ENCODE results near the gene MRPL50.

DNA sequence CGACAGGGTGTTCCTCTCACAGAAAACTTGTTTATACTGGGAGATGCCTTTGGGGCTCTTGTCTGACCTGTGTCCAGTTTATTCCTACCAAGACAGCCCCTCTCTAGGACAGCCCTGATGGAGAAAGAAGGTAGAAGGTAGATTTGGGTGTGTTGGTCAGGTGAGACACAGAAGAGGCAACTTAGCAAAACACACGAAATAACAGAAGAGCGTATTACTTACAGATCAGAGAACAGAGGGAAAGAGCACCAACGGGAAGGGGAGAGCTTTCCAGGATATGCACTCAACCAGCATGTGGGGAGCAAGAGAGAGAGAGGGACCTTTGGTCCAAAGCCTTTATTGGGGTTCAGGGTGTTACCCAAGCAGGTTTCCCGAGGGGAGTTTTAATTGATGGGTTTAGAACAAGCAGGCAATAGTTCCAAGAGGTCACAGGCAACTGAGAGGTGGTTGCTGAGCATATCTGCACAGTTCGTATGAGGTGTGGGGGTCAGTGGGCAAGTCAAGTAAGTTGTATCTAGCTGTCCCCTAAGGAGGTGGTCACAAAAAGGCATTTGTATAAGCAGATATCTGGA lies 45.4 kb downstream of the MRPL50 start:
- TF ChIP-seq, protein P1, sequence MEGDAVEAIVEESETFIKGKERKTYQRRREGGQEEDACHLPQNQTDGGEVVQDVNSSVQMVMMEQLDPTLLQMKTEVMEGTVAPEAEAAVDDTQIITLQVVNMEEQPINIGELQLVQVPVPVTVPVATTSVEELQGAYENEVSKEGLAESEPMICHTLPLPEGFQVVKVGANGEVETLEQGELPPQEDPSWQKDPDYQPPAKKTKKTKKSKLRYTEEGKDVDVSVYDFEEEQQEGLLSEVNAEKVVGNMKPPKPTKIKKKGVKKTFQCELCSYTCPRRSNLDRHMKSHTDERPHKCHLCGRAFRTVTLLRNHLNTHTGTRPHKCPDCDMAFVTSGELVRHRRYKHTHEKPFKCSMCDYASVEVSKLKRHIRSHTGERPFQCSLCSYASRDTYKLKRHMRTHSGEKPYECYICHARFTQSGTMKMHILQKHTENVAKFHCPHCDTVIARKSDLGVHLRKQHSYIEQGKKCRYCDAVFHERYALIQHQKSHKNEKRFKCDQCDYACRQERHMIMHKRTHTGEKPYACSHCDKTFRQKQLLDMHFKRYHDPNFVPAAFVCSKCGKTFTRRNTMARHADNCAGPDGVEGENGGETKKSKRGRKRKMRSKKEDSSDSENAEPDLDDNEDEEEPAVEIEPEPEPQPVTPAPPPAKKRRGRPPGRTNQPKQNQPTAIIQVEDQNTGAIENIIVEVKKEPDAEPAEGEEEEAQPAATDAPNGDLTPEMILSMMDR (conservative IDR thresholded peaks at IDR 0.05 in 1 of 2, IDR thresholded peaks at IDR 0.05 in 1 of 2; ENCODE audit: low read depth in 1 of 2, low read length in 2 of 2) = no peak
- no peak for TF ChIP-seq EZH2 (IDR thresholded peaks at IDR 0.05; ENCODE audit: low read length, missing control alignments)
